ENCODE data around the gene TCF7L2.

DNA sequence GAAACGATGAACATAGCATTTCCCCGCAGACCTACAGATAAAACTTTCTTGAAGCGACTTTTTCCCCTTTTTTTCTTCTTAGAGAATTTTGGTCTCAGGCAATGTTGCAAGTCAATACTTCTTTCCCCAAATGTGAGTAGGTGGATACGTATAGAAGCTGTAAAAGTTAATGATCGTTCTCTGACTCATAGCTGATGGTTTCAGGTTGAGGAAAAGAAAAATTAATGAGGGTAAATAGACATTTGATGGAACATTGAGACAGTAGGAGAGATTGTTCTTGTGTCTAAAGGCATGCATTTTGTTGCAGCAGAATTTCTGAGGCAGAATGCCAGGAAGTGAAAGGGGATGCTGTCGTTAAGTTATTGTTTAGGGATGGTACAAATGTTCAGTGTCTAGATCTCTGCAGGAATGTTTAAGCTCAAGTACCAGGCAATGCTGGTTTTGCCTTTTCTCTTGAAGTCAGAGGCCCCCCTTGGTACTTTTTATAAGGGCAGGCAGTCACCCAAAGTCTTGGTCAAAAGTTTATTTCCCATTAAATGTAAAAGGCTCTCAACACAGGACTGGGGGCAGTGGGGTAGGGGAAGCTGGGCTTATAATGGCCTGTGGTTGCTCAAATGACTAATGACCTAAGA is 9.3 kb downstream of the TCF7L2 start:
- TF ChIP-seq, protein P1, sequence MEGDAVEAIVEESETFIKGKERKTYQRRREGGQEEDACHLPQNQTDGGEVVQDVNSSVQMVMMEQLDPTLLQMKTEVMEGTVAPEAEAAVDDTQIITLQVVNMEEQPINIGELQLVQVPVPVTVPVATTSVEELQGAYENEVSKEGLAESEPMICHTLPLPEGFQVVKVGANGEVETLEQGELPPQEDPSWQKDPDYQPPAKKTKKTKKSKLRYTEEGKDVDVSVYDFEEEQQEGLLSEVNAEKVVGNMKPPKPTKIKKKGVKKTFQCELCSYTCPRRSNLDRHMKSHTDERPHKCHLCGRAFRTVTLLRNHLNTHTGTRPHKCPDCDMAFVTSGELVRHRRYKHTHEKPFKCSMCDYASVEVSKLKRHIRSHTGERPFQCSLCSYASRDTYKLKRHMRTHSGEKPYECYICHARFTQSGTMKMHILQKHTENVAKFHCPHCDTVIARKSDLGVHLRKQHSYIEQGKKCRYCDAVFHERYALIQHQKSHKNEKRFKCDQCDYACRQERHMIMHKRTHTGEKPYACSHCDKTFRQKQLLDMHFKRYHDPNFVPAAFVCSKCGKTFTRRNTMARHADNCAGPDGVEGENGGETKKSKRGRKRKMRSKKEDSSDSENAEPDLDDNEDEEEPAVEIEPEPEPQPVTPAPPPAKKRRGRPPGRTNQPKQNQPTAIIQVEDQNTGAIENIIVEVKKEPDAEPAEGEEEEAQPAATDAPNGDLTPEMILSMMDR (IDR thresholded peaks at IDR 0.05; ENCODE audit: low read depth, low read length), result no peak
- TF ChIP-seq EZH2phosphoT487 (IDR thresholded peaks at IDR 0.05; ENCODE audit: low read depth), result no peak

All from OCI-LY3 (cell line).